ENCODE measurements around the gene C10orf71. TPM values are rescaled to one million over a fixed set of nuclear protein-coding genes. Genes with fewer than 3 reads are reported as not detected.

C10orf71 gene
- total RNA-seq, 2 experiments from 2014 or later, result not detected

DNA sequence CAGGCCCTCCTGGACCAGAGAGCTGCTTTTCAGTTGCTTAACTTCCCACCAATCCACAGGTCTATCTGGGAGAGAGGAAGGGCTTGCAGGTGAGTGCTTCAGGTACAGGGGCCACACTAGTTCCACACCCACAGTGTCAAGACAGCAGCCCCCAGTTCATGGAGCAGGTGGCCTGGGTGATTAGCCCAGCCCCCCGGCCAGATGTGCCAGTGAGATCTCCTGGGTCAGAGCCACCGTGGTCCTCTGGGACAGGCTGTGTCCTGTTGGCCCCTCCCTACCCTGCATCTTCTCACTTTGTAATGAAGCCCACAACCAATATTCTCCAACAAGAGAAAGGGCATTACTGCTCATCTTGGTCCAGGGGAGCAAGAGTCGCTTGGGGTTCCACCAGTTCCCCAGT lies 66.3 kb downstream of the C10orf71 start:
- ChIA-PET POLR2A (no interaction called here), CTCF (no interaction called here)
- no peaks in the 10 kb centered on the region for H3K36me3 Mint-ChIP-seq
- H3K27me3 Mint-ChIP-seq, result peaks cover 2% of the 10 kb centered on the region
- no peaks in the 10 kb centered on the region for H3K4me1 Mint-ChIP-seq (ENCODE audit: low read depth)
- H3K27ac Mint-ChIP-seq, result no peak overlapping the region
- intact Hi-C loops (cut with micrococcal nuclease), result no loop called here
- H3K9me3 Mint-ChIP-seq, result no peaks in the 10 kb centered on the region
- no peak for DNase-seq
- no peak overlapping the region for H3K4me3 Mint-ChIP-seq

DNA sequence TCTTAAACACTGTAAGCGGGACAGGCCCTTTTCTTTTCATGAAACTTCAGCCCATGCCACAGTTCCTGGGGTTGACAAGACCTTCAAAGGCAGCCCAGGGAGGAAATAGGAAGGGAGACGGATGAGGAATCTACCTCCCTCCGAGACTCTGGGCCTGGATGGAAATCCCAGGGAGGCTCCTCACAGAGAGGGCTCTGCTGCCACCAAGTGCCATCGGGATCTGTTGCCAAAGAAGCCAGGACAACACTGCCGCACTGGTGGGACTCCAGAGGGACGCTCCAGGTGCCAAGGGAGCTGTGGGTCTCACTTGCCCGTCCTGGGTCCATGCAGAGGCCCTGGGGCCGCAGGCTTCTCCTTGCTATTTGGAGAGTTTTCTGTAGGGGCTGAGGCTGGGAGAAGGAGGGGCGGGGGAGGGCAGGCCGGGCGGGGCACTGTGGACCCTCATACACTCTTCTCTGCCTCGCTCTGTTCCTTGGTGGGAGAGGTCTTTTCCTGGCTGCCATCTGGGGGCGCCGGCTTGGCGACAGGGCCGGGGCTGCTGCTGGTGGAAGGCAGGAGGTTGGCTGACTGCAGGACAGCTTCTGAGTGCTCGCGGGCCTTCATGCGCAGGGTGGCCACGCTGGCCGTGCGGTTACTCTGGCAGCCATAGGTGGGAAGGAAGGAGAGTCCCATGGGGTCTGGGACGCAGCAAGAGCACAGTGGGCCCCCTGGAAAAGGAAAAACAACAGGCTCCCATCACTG lies 66.9 kb downstream of the C10orf71 start:
- Mint-ChIP-seq H3K27ac (no peak overlapping the region), H3K9me3 (no peaks in the 10 kb centered on the region), H3K27me3 (peaks cover 2% of the 10 kb centered on the region), H3K4me3 (no peak overlapping the region), H3K36me3 (no peaks in the 10 kb centered on the region), H3K4me1 (ENCODE audit: low read depth) (no peaks in the 10 kb centered on the region)
- no peak for DNase-seq
- POLR2A ChIA-PET, result no interaction called here
- CTCF ChIA-PET, result no interaction called here
- intact Hi-C loops (cut with micrococcal nuclease), result no loop called here

DNA sequence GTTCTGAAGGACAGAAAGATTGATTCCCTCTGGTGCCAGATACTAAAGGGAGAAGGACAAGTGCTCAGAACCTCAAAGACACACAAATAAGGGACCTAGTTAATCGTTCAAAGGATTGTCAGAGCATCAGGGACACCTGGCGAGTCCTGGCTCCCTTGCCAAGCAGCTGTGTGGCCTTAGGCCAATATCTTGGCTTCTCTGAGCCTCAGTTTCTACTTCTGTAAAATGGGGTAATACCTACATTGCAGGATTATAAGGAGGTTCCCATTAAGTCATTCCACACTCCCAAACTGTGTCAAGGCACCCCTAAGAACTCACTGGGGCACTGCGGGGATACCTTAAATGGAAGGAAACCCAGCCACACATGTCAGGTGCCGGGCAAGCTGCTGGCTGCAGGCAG lies 67.5 kb downstream of the C10orf71 start:
- H3K4me1 Mint-ChIP-seq (ENCODE audit: low read depth), result no peaks in the 10 kb centered on the region
- H3K4me3 Mint-ChIP-seq, result no peak overlapping the region
- DNase-seq, result no peak
- no peaks in the 10 kb centered on the region for H3K36me3 Mint-ChIP-seq
- ChIA-PET POLR2A (no interaction called here), CTCF (no interaction called here)
- H3K27me3 Mint-ChIP-seq, result peaks cover 2% of the 10 kb centered on the region
- H3K9me3 Mint-ChIP-seq, result no peaks in the 10 kb centered on the region
- intact Hi-C loops (cut with micrococcal nuclease), result no loop called here
- H3K27ac Mint-ChIP-seq, result no peak overlapping the region

DNA sequence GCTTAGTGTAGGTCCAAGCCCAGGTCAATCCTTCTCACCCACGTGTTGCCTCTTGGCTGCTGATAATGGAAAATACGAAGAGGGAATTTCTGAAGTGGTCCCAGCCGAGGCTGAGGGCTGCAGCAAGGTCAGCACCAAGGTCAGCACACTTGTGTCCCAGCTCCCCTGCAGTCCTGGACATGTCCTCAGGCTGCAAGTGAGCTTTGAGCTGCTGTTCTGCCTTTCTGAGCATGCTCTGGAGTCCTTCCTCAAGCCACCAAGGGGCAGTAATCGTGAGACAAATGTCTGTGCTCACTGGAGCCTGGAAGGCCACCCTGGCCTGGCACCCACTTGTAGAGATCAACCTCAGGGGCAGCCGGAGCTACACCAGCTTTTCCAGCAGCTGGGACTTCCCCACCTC lies 68.6 kb downstream of the C10orf71 start:
- H3K4me3 Mint-ChIP-seq, result no peak overlapping the region
- POLR2A ChIA-PET, result no interaction called here
- H3K36me3 Mint-ChIP-seq, result no peaks in the 10 kb centered on the region

DNA sequence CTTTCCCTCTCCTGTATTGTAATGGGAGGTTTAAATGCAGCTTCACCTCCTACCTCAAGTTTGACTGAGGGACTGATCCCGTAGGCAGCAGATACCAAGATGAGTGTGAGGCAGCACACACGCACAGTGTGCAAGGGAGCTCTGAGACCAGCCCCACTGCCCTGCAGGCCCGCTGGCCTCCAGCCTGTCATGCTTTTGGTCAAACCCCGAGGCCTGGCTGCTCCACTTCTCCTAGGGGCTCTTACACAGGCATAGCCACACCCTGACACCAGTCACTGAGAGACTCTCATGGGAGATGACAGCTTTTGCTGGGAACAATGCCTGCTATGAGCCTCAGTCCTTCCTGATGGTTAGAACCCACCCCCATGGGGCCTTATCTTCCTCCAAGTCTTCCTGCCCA lies 69.3 kb downstream of the C10orf71 start:
- H3K9me3 Mint-ChIP-seq, result no peaks in the 10 kb centered on the region
- DNase-seq, result no peak
- no peak overlapping the region for H3K4me3 Mint-ChIP-seq
- H3K36me3 Mint-ChIP-seq, result no peaks in the 10 kb centered on the region
- intact Hi-C loops (cut with micrococcal nuclease), result no loop called here
- no peak overlapping the region for H3K27ac Mint-ChIP-seq
- ChIA-PET CTCF (no interaction called here), POLR2A (no interaction called here)
- no peaks in the 10 kb centered on the region for H3K4me1 Mint-ChIP-seq (ENCODE audit: low read depth)
- peaks cover 2% of the 10 kb centered on the region for H3K27me3 Mint-ChIP-seq

More for the DNA sequence above, 68.6 kb downstream of the C10orf71 start:
- Mint-ChIP-seq H3K9me3 (no peaks in the 10 kb centered on the region), H3K27ac (no peak overlapping the region), H3K4me1 (ENCODE audit: low read depth) (no peaks in the 10 kb centered on the region), H3K27me3 (peaks cover 2% of the 10 kb centered on the region)
- CTCF ChIA-PET, result no interaction called here
- intact Hi-C loops (cut with micrococcal nuclease), result no loop called here
- no peak for DNase-seq

DNA sequence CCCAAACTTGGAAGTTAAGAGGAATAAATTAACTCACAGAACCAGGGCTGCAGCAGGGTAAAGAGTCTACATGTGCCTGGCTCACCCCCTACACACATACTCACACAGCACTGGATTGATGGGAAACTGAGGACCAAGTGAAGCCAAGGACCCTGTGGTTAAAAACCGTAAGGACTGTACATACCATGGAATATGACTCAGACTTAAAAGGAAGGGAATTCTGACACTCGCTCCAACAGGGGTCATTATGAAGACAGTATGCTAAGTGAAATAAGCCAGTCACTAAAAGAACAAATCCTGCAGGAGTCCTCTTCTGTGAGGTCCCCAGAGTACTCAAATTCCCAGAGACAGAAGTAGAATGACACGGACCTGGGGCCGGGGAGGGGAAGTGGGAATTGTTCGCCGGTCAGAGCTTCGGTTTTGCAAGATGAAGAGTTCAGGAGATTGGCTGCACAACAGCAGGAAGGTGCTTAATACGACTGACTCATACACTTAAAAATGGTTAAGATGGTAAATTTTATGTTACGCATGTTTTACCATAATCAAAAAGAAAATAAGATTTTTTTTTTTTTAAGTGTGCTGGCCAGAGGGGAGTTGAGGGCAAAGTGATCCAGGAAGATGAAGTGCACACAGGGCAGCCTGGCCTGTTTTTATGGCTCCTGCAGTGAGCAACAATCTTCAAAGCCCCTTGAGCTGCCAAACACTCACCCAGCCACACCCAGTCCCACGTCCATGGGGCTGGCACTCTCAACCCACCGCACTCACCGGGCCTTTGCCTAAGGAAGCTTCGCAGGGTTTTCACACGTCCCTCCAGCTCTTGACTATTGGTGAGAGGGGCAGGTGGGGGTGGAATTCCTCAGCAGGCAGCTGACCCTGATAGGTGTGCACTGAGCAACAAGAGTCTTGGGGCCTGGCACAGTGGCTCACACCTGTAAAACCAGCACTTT lies 70.5 kb downstream of the C10orf71 start:
- no peak for DNase-seq
- Mint-ChIP-seq H3K4me3 (no peak overlapping the region), H3K9me3 (no peaks in the 10 kb centered on the region), H3K27ac (no peak overlapping the region), H3K4me1 (ENCODE audit: low read depth) (no peaks in the 10 kb centered on the region), H3K36me3 (no peaks in the 10 kb centered on the region), H3K27me3 (peaks cover 2% of the 10 kb centered on the region)
- intact Hi-C loops (cut with micrococcal nuclease), result loop anchor here (10.0 kb wide), 1 partner anchor 385 kb away; no protein-coding TSS in a partner anchor
- ChIA-PET POLR2A (no interaction called here), CTCF (no interaction called here)

DNA sequence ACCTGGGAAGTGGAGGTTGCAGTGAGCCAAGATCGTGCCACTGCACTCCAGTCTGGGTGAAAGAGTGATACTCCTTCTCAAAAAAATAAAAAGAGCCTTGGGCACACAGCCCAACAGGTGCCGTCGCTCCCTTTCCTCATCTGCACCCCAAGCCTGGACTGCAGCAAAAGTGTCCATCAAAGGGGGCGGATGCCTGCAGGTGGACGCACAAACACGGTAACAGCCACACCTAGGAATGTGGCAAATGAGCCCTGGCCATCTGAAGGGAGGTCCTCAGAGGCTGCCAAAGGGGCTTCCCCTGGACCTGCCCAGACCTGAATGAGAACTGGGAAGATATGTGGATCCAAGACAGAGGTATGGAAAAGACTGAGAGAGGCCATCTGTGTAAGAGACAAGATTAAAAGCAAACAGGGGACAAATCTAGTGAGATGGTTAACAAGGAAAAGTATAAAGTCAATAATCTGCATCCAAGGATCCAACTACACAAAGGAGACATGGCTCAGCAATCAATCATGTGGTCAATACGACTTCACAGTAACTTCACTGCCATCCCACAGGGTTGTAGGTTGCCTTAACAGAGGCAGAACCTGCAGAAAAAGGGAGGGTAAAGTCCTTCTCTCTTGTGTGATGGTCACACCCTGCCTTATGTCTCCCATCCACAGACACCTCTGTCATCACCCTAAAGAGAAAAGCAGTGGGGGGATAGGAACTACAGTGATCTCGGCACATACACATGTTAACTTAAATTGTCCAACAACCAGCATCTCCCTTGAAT lies 71.5 kb downstream of the C10orf71 start:
- intact Hi-C loops (cut with micrococcal nuclease), result loop anchor here (10.0 kb wide), 1 partner anchor 386 kb away; no protein-coding TSS in a partner anchor
- Mint-ChIP-seq H3K36me3 (no peaks in the 10 kb centered on the region), H3K9me3 (no peaks in the 10 kb centered on the region), H3K27ac (no peak overlapping the region), H3K4me3 (no peak overlapping the region), H3K27me3 (no peaks in the 10 kb centered on the region), H3K4me1 (ENCODE audit: low read depth) (no peaks in the 10 kb centered on the region)
- CTCF ChIA-PET, result no interaction called here
- POLR2A ChIA-PET, result no interaction called here
- DNase-seq, result no peak

DNA sequence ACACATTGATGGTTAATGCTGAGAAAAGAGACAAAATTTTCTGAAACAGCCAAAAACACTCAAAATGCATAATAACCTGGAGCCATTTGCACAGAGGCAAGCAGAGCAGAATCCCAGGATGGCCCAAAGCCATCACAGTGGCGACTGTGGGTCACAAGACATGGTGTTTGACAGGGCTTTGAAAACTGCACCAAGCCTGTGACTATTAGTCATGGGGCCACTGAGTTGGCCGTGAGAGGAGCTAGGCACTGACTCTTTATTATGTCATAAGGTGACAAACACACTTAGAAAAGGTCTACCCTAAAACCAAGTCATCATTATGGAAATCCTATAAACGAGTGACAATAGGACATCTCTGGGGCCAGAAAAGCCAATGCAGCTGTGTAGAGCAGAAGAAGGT lies 73.0 kb downstream of the C10orf71 start:
- Mint-ChIP-seq H3K27me3 (no peaks in the 10 kb centered on the region), H3K36me3 (no peaks in the 10 kb centered on the region), H3K9me3 (no peaks in the 10 kb centered on the region), H3K27ac (no peak overlapping the region), H3K4me1 (ENCODE audit: low read depth) (no peaks in the 10 kb centered on the region), H3K4me3 (no peak overlapping the region)
- ChIA-PET CTCF (no interaction called here), POLR2A (no interaction called here)
- no peak for DNase-seq
- intact Hi-C loops (cut with micrococcal nuclease), result loop anchor here (10.0 kb wide), 1 partner anchor 387 kb away; no protein-coding TSS in a partner anchor

DNA sequence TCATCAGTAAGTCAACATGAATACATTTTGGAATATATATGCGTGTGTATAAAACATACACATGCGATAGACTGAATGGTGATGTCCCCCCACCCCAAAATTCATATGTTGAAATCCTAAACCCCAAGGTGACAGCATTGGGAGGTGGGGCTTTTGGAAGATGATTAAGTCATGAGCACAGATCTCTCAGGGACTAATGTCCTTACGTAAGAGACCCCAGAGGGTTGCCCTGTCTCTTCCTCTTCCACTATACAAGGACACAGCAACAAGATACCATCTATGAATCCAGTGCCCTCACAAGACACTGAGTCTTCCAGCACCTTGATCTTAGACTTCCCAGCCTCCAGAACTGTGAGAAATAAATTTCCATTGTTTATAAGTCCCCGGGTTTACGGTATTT lies 74.4 kb downstream of the C10orf71 start:
- intact Hi-C loops (cut with micrococcal nuclease), result loop anchor here (10.0 kb wide), 1 partner anchor 389 kb away; no protein-coding TSS in a partner anchor
- H3K27ac Mint-ChIP-seq, result no peak overlapping the region
- no peaks in the 10 kb centered on the region for H3K9me3 Mint-ChIP-seq
- no peak overlapping the region for H3K4me3 Mint-ChIP-seq
- ChIA-PET CTCF (no interaction called here), POLR2A (no interaction called here)
- H3K36me3 Mint-ChIP-seq, result no peaks in the 10 kb centered on the region
- no peak for DNase-seq
- no peaks in the 10 kb centered on the region for H3K27me3 Mint-ChIP-seq
- no peaks in the 10 kb centered on the region for H3K4me1 Mint-ChIP-seq (ENCODE audit: low read depth)

DNA sequence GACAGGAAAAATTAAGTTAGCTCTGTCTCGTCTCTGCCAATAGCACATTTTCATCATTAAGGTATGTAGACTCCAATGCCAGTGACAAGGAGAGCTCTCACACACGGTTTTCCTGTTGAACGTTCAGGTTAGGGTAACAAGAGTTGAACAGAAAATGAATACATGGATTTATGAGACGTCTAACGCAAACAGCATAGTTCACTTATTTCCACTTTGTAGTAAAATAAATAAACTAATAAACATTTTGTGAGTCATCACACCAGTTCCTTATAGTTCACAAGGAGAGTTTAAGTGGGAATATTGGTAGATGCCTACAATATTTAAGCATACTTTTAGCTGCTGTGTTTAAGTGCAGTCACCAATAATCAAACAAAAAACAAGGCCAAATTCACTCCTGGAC lies 75.8 kb downstream of the C10orf71 start:
- intact Hi-C loops (cut with micrococcal nuclease), result loop anchor here (10.0 kb wide), 1 partner anchor 390 kb away; no protein-coding TSS in a partner anchor
- DNase-seq, result no peak
- H3K36me3 Mint-ChIP-seq, result no peaks in the 10 kb centered on the region
- H3K4me1 Mint-ChIP-seq (ENCODE audit: low read depth), result no peaks in the 10 kb centered on the region
- POLR2A ChIA-PET, result no interaction called here
- no peaks in the 10 kb centered on the region for H3K27me3 Mint-ChIP-seq
- H3K27ac Mint-ChIP-seq, result no peak overlapping the region
- H3K4me3 Mint-ChIP-seq, result no peak overlapping the region
- CTCF ChIA-PET, result no interaction called here
- H3K9me3 Mint-ChIP-seq, result no peaks in the 10 kb centered on the region

DNA sequence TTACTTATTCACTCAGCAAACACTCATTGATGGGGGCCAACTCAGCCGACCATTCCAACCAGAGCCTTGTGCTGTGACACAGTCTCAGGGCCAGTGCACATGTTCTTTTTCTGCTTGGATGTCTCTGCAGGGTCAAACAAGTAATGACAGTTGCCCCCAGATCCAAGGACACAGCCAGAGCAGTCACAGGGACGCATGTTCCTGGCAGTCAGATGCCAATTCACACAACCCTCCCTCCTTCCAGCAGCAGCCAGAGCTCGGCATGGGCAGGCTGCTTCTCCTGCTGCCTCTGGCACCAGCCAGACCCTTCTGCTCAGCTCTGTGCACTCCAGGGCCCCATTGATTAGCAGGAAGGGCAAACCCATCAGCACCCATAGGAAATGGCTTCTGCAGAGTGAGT lies 76.6 kb downstream of the C10orf71 start:
- no peaks in the 10 kb centered on the region for H3K4me1 Mint-ChIP-seq (ENCODE audit: low read depth)
- ChIA-PET CTCF (no interaction called here), POLR2A (no interaction called here)
- no peak overlapping the region for H3K27ac Mint-ChIP-seq
- no peak overlapping the region for H3K4me3 Mint-ChIP-seq
- no peak for DNase-seq
- H3K36me3 Mint-ChIP-seq, result no peaks in the 10 kb centered on the region
- H3K9me3 Mint-ChIP-seq, result no peaks in the 10 kb centered on the region
- intact Hi-C loops (cut with micrococcal nuclease), result loop anchor here (10.0 kb wide), 1 partner anchor 391 kb away; no protein-coding TSS in a partner anchor
- no peaks in the 10 kb centered on the region for H3K27me3 Mint-ChIP-seq
